H9 (cell line): ENCODE measurements around the gene RBM23. TPM values are rescaled to one million over a fixed set of nuclear protein-coding genes. Genes with fewer than 3 reads are reported as not detected.

Source experiments
- DNase-seq: peaks from one replicate; pipeline ENCODE4 v3.0.0-alpha.2; 2017
- H2AFZ ChIP-seq: one replicate; pipeline ENCODE4 v1.6.1; 2013; ENCODE audit warnings: mild to moderate bottlenecking, low read length, control low read depth, moderate library complexity
- H2AK5ac ChIP-seq: 2 replicates; pipeline ENCODE4 v1.6.1; 2013; ENCODE audit warnings: low read length, control low read depth, mixed read lengths; ENCODE audit not compliant: insufficient read length
- H2BK120ac ChIP-seq: one replicate; pipeline ENCODE4 v1.6.1; 2013; ENCODE audit warnings: low read depth, mild to moderate bottlenecking, low read length, control low read depth, inconsistent platforms; ENCODE audit not compliant: poor library complexity, severe bottlenecking
- H2BK12ac ChIP-seq: 2 replicates; pipeline ENCODE4 v1.6.1; 2013; ENCODE audit warnings: low read length, control low read depth, mixed read lengths, low read depth; ENCODE audit not compliant: insufficient read length
- H2BK15ac ChIP-seq: 2 replicates; pipeline ENCODE4 v1.6.1; 2013; ENCODE audit warnings: low read depth, low read length, control low read depth
- H2BK20ac ChIP-seq: one replicate; pipeline ENCODE4 v1.6.1; 2013; ENCODE audit warnings: low read depth, mild to moderate bottlenecking, low read length, control low read depth, inconsistent platforms; ENCODE audit not compliant: poor library complexity, severe bottlenecking
- H2BK5ac ChIP-seq: 2 replicates; pipeline ENCODE4 v1.6.1; 2013; ENCODE audit warnings: low read length, control low read depth, mixed read lengths; ENCODE audit not compliant: insufficient read length
- H3K14ac ChIP-seq: 2 replicates; pipeline ENCODE4 v1.6.1; 2013; ENCODE audit warnings: low read length, control low read depth; ENCODE audit not compliant: insufficient read depth
- H3K18ac ChIP-seq: 2 replicates; pipeline ENCODE4 v1.6.1; 2013; ENCODE audit warnings: low read depth, mild to moderate bottlenecking, mixed read lengths, low read length, control low read depth; ENCODE audit not compliant: insufficient read length
- H3K23ac ChIP-seq: 2 replicates; pipeline ENCODE4 v1.6.1; 2013; ENCODE audit warnings: low read length, control low read depth, mixed read lengths, low read depth; ENCODE audit not compliant: insufficient read length
- H3K23me2 ChIP-seq: 2 replicates; pipeline ENCODE4 v1.6.1; 2013; ENCODE audit warnings: low read depth, mild to moderate bottlenecking, mixed read lengths, low read length, control low read depth; ENCODE audit not compliant: insufficient read length, poor library complexity, severe bottlenecking
- H3K27ac ChIP-seq: 2 replicates; pipeline ENCODE4 v1.5.1; 2013; ENCODE audit warnings: low read length, control low read depth, mixed read lengths, low read depth; ENCODE audit not compliant: insufficient read length
- H3K27me3 ChIP-seq: 2 replicates; pipeline ENCODE4 v1.6.1; 2013; ENCODE audit warnings: low read length, control low read depth, inconsistent platforms; ENCODE audit not compliant: insufficient read depth
- H3K4ac ChIP-seq: 2 replicates; pipeline ENCODE4 v1.6.1; 2013; ENCODE audit warnings: low read depth, mild to moderate bottlenecking, control low read depth, inconsistent platforms, low read length, moderate library complexity
- H3K4me1 ChIP-seq: 2 replicates; pipeline ENCODE4 v1.6.1; 2013; ENCODE audit warnings: low read length, control low read depth, inconsistent platforms; ENCODE audit not compliant: insufficient read depth
- H3K4me2 ChIP-seq: 2 replicates; pipeline ENCODE4 v1.6.1; 2013; ENCODE audit warnings: low read length, control low read depth, mixed read lengths; ENCODE audit not compliant: insufficient read length, insufficient read depth
- H3K56ac ChIP-seq: 2 replicates; pipeline ENCODE4 v1.6.1; 2013; ENCODE audit warnings: low read depth, mild to moderate bottlenecking, mixed read lengths, low read length, control low read depth; ENCODE audit not compliant: insufficient read length
- H3K79me1 ChIP-seq: 2 replicates; pipeline ENCODE4 v1.6.1; 2013; ENCODE audit warnings: low read depth, mild to moderate bottlenecking, moderate library complexity, low read length, control low read depth, inconsistent platforms; ENCODE audit not compliant: insufficient read depth, poor library complexity, severe bottlenecking
- H3K79me2 ChIP-seq: 2 replicates; pipeline ENCODE4 v1.6.1; 2013; ENCODE audit warnings: low read length, control low read depth, inconsistent platforms; ENCODE audit not compliant: insufficient read depth
- H3K9ac ChIP-seq: 2 replicates; pipeline ENCODE4 v1.6.1; 2013; ENCODE audit warnings: low read length, control low read depth, mixed read lengths; ENCODE audit not compliant: insufficient read length; ENCODE audit errors: extremely low read depth
- H3K9me3 ChIP-seq: one replicate; pipeline ENCODE4 v1.6.1; 2013; ENCODE audit warnings: low read depth, low read length, inconsistent platforms; ENCODE audit not compliant: control insufficient read depth
- H3T11ph ChIP-seq: one replicate; pipeline ENCODE4 v1.6.1; 2013; ENCODE audit warnings: mild to moderate bottlenecking, low read length, control low read depth, inconsistent platforms
- H4K20me1 ChIP-seq: one replicate; pipeline ENCODE4 v1.6.1; 2013; ENCODE audit not compliant: control insufficient read depth, insufficient read length, insufficient read depth
- H4K5ac ChIP-seq: 2 replicates; pipeline ENCODE4 v1.6.1; 2013; ENCODE audit warnings: low read depth, mild to moderate bottlenecking, mixed read lengths, low read length, control low read depth; ENCODE audit not compliant: insufficient read length
- H4K8ac ChIP-seq: replicated peaks from 2 replicates; pipeline ENCODE4 v1.6.1; 2013; ENCODE audit warnings: low read length, control low read depth, mixed read lengths, low read depth; ENCODE audit not compliant: insufficient read length
- H4K91ac ChIP-seq: 2 replicates; pipeline ENCODE4 v1.6.1; 2013; ENCODE audit warnings: low read depth, mild to moderate bottlenecking, moderate library complexity, mixed read lengths, low read length, control low read depth; ENCODE audit not compliant: insufficient read length
- H3K27ac Mint-ChIP-seq, 3 experiments: 2 replicates in 2 of 3; 3 replicates in 1 of 3; pipeline ENCODE4 v1.8.0; 2020 to 2021; ENCODE audit warnings: mixed read lengths in 3 of 3, mild to moderate bottlenecking in 1 of 3, moderate library complexity in 1 of 3
- H3K27me3 Mint-ChIP-seq: 2 replicates; pipeline ENCODE4 v1.8.0; 2021; ENCODE audit warnings: low read depth, mild to moderate bottlenecking, moderate library complexity, mixed read lengths
- H3K36me3 Mint-ChIP-seq, 3 experiments: 2 replicates in 2 of 3; 3 replicates in 1 of 3; pipeline ENCODE4 v1.8.0; 2020 to 2021; ENCODE audit warnings: low read depth in 3 of 3, mixed read lengths in 3 of 3; ENCODE audit not compliant: insufficient read depth in 1 of 3
- H3K4me1 Mint-ChIP-seq, 2 experiments: 2 replicates each; pipeline ENCODE4 v1.8.0; 2020; ENCODE audit warnings: mixed read lengths in 2 of 2
- H3K4me3 Mint-ChIP-seq, 2 experiments: 2 replicates in 1 of 2; 3 replicates in 1 of 2; pipeline ENCODE4 v1.8.0; 2020 to 2021; ENCODE audit warnings: mild to moderate bottlenecking in 2 of 2, mixed read lengths in 2 of 2, moderate library complexity in 1 of 2
- H3K9me3 Mint-ChIP-seq, 2 experiments: 2 replicates in 1 of 2; 3 replicates in 1 of 2; pipeline ENCODE4 v1.8.0; 2020; ENCODE audit warnings: mild to moderate bottlenecking in 2 of 2, mixed read lengths in 2 of 2, moderate library complexity in 1 of 2
- WGBS: extraction: QIAGEN DNeasy Blood & Tissue Kit; methylation state at CpG from one replicate; pipeline ENCODE4 v1.1.7; 2013; ENCODE audit warnings: missing lambda C conversion rate, low lambda C conversion rate, mixed read lengths; ENCODE audit not compliant: insufficient read length; ENCODE audit errors: extremely low coverage; 5-methylcytosine and 5-hydroxymethylcytosine counted together
- total RNA-seq: library from RNA; stranded (reverse); gene quantifications from 2 replicates; pipeline ENCODE4 v1.2.1, GENCODE V29; 2021
- TF ChIP-seq, protein P1 (sequence below): fragments of 200-600 bp; sonication (generic); conservative IDR thresholded peaks from 3 replicates; pipeline ENCODE4 v1.8.0; 2021; ENCODE audit warnings: antibody characterized with exemption, mild to moderate bottlenecking

The RBM23 gene
- total RNA-seq, 1 experiment from 2014 or later: 79.0 TPM

DNA sequence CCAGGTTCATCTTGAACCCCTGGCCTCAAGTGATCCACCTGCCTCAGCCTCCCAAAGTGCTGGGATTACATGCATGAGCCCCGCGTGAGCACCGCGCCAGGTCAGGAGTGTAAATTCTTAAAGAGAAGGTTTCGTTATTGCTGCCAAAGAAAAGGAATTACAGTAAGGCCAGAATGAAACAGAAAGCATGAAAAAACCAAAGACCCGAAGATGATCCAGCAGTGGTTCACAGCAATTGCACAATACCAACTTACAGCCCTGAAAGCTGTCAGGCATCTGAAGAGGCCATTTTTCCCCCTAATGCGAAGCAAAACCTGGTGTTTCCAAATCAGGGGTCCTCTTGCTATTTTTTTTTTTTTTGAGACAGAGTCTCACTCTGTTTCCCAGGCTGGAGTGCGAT, 10.3 kb downstream of the RBM23 start:
- TF ChIP-seq, protein P1, sequence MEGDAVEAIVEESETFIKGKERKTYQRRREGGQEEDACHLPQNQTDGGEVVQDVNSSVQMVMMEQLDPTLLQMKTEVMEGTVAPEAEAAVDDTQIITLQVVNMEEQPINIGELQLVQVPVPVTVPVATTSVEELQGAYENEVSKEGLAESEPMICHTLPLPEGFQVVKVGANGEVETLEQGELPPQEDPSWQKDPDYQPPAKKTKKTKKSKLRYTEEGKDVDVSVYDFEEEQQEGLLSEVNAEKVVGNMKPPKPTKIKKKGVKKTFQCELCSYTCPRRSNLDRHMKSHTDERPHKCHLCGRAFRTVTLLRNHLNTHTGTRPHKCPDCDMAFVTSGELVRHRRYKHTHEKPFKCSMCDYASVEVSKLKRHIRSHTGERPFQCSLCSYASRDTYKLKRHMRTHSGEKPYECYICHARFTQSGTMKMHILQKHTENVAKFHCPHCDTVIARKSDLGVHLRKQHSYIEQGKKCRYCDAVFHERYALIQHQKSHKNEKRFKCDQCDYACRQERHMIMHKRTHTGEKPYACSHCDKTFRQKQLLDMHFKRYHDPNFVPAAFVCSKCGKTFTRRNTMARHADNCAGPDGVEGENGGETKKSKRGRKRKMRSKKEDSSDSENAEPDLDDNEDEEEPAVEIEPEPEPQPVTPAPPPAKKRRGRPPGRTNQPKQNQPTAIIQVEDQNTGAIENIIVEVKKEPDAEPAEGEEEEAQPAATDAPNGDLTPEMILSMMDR: no peak
- no peak overlapping the region for H3K9ac ChIP-seq
- H3K27ac Mint-ChIP-seq: no peak overlapping the region
- no peaks in the 10 kb centered on the region for H4K20me1 ChIP-seq
- no peaks in the 10 kb centered on the region for H3K23me2 ChIP-seq
- peaks cover 32 to 65% (median 61%) of the 10 kb centered on the region in 3 experiments for H3K36me3 Mint-ChIP-seq
- no peak overlapping the region for H2BK15ac ChIP-seq
- no peak overlapping the region for H3K56ac ChIP-seq
- no peak overlapping the region for H2AK5ac ChIP-seq
- H2BK20ac ChIP-seq: no peak overlapping the region
- no peak overlapping the region for H3K4me2 ChIP-seq
- H3K79me2 ChIP-seq: no peaks in the 10 kb centered on the region
- no peak overlapping the region for H2BK120ac ChIP-seq
- no peak overlapping the region for H3K27ac ChIP-seq
- H3K14ac ChIP-seq: no peak overlapping the region
- H3K9me3 Mint-ChIP-seq: no peaks in the 10 kb centered on the region
- no peak overlapping the region for H3K4ac ChIP-seq
- H3K4me3 Mint-ChIP-seq: no peak overlapping the region
- no peaks in the 10 kb centered on the region for H3K9me3 ChIP-seq
- no peak overlapping the region for H4K8ac ChIP-seq
- H3K23ac ChIP-seq: no peak overlapping the region
- H3K27me3 Mint-ChIP-seq: no peaks in the 10 kb centered on the region; the same call in 1 of the 2 replicates
- no peak overlapping the region for H4K91ac ChIP-seq
- H4K5ac ChIP-seq: no peak overlapping the region
- no peak overlapping the region for H2BK12ac ChIP-seq
- H3K27me3 ChIP-seq: no peaks in the 10 kb centered on the region
- no peak overlapping the region for H3T11ph ChIP-seq
- H2AFZ ChIP-seq: no peak overlapping the region
- H3K4me1 ChIP-seq: no peaks in the 10 kb centered on the region
- H3K79me1 ChIP-seq: no peaks in the 10 kb centered on the region
- no peaks in the 10 kb centered on the region for H3K4me1 Mint-ChIP-seq
- DNase-seq: no peak
- no peak overlapping the region for H2BK5ac ChIP-seq
- WGBS: no CpG with 5 or more reads among the region's 8 CpGs
- H3K18ac ChIP-seq: no peak overlapping the region
